Glutamatergic neuron (in vitro differentiated cells): ENCODE measurements around the gene CFAP61. TPM values are rescaled to one million over a fixed set of nuclear protein-coding genes. Genes with fewer than 3 reads are reported as not detected.
"Not testable (repeated sequence)": the region's sequence is repeated elsewhere in the genome, so short reads cannot be mapped to it uniquely, and the experiment has no call there.

Experiments used
- DNase-seq: peaks from one replicate; pipeline ENCODE4 v3.0.0; 2022
- H3K27ac Mint-ChIP-seq: one replicate; pipeline ENCODE4 v1.8.0; 2020; ENCODE audit warnings: mild to moderate bottlenecking, mixed read lengths, inconsistent platforms; ENCODE audit not compliant: unreplicated experiment
- H3K27me3 Mint-ChIP-seq: one replicate; pipeline ENCODE4 v1.8.0; 2020; ENCODE audit warnings: mild to moderate bottlenecking, moderate library complexity, mixed read lengths, inconsistent platforms; ENCODE audit not compliant: unreplicated experiment
- H3K36me3 Mint-ChIP-seq: one replicate; pipeline ENCODE4 v1.8.0; 2020; ENCODE audit warnings: mild to moderate bottlenecking, mixed read lengths, inconsistent platforms; ENCODE audit not compliant: unreplicated experiment
- H3K4me1 Mint-ChIP-seq: one replicate; pipeline ENCODE4 v1.8.0; 2020; ENCODE audit warnings: mild to moderate bottlenecking, low read depth, mixed read lengths, inconsistent platforms; ENCODE audit not compliant: unreplicated experiment
- H3K4me3 Mint-ChIP-seq: one replicate; pipeline ENCODE4 v1.8.0; 2020; ENCODE audit warnings: mild to moderate bottlenecking, mixed read lengths, inconsistent platforms; ENCODE audit not compliant: unreplicated experiment
- H3K9me3 Mint-ChIP-seq: one replicate; pipeline ENCODE4 v1.8.0; 2020; ENCODE audit warnings: mild to moderate bottlenecking, moderate library complexity, mixed read lengths, inconsistent platforms; ENCODE audit not compliant: unreplicated experiment
- total RNA-seq: library from RNA; stranded (reverse); fragmentation: NEBNext Ultra II Directional; extraction: Animal tissue kit (Norgen Biotek cat#: 25700); gene quantifications from one replicate; pipeline ENCODE4 v1.2.1, GENCODE V29; 2021; ENCODE audit not compliant: unreplicated experiment
- TF ChIP-seq, protein P1 (sequence below): fragments of 200-600 bp; sonication (generic); IDR thresholded peaks from one replicate; pipeline ENCODE4 v1.5.0; 2021; ENCODE audit not compliant: partially characterized antibody, unreplicated experiment

CFAP61 gene
- total RNA-seq, 1 donor from 2014 or later = 5.0 TPM

DNA sequence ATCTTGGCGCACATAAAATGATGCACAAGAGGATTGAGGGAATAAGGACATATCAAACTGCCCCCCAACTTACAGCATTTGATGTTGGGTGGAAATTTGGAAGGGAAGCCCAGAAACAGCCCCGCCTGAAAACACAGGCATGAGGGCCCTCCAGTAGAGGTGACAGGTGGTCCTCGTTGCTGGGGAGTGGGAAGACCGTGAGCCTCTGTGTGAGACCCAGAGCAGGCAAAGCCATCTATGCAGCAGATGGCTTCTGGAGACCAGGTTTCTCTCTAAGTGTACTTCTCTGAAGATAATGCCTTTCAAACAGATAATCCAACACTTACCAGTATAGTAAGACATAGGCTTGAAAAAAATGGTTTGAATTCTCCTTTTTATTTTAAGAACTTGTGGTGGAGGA lies 183.3 kb downstream of the CFAP61 start:
- TF ChIP-seq, protein P1, sequence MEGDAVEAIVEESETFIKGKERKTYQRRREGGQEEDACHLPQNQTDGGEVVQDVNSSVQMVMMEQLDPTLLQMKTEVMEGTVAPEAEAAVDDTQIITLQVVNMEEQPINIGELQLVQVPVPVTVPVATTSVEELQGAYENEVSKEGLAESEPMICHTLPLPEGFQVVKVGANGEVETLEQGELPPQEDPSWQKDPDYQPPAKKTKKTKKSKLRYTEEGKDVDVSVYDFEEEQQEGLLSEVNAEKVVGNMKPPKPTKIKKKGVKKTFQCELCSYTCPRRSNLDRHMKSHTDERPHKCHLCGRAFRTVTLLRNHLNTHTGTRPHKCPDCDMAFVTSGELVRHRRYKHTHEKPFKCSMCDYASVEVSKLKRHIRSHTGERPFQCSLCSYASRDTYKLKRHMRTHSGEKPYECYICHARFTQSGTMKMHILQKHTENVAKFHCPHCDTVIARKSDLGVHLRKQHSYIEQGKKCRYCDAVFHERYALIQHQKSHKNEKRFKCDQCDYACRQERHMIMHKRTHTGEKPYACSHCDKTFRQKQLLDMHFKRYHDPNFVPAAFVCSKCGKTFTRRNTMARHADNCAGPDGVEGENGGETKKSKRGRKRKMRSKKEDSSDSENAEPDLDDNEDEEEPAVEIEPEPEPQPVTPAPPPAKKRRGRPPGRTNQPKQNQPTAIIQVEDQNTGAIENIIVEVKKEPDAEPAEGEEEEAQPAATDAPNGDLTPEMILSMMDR = no peak
- H3K27ac Mint-ChIP-seq = peak overlapping the region; percentile 59
- H3K36me3 Mint-ChIP-seq = no peaks in the 10 kb centered on the region
- H3K27me3 Mint-ChIP-seq = peaks cover 2% of the 10 kb centered on the region
- peaks cover 49% of the 10 kb centered on the region for H3K4me1 Mint-ChIP-seq
- H3K4me3 Mint-ChIP-seq = peak overlapping the region; percentile 22
- no peaks in the 10 kb centered on the region for H3K9me3 Mint-ChIP-seq
- DNase-seq = no peak

DNA sequence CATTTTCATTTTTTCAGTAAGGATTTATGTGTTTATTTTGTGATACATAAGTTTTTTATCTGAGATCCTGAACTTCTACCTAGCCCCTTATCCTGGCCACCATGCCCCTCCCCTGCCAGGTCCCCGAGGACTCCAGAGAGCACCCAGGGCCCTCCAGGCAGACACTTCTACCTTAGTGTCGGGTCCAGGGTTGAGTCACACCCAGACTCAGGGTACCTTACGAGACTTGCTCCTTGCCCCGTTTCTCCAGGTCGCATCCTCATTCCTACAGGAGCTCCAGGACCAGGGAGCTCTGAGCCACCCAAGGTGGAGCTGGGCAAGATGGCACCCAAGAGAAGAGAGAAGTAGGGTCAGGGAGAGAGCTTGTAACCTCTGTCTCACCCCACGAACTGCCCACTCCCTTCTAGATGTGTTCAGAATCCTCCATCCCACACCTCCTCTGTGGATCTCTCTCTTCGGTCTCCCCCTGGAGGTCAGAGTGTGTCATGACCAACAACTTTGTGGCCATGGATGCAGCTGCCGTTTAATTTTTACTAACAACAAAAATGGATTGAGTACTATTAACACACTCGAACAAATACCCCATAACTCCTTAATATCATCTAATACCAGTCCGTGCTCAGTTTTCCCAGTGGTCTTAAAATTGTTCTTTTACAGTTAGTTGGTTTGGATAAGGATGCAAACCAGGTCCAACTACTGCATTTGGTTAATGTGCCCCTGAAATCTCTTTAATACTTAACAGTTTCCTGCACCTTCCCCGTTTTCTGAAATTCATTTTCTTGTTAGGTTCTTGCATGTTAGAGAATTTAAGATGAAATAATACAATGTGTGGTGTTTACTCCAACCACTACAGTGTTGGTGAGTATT lies 185.0 kb downstream of the CFAP61 start:
- TF ChIP-seq, protein P1 = peak; percentile 86
- Mint-ChIP-seq H3K27ac (no peak overlapping the region), H3K9me3 (peaks cover 3% of the 10 kb centered on the region), H3K4me3 (no peak overlapping the region), H3K4me1 (peaks cover 46% of the 10 kb centered on the region), H3K36me3 (no peaks in the 10 kb centered on the region), H3K27me3 (peaks cover 3% of the 10 kb centered on the region)
- DNase-seq = peak; percentile 60

DNA sequence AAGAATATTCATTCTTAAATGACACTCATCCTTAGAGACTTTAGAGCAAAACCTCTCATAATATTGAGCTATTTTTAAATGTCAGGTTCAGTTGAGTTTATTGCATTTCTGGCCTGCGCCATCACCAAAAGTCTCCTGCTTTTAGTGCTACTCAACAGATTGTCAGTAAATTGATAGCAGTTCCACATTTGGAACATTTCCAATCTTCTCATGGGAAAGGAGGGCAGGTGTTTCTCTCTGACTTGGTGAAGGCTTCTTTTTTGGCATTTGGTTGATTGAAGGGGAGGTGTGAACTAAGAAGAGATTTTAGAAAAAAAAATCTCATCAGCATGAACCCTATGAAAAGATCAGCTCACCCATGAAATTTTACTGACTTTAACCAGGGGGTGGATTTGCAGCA lies 189.6 kb downstream of the CFAP61 start:
- DNase-seq = no peak
- Mint-ChIP-seq H3K27ac (no peak overlapping the region), H3K4me3 (no peak overlapping the region)

DNA sequence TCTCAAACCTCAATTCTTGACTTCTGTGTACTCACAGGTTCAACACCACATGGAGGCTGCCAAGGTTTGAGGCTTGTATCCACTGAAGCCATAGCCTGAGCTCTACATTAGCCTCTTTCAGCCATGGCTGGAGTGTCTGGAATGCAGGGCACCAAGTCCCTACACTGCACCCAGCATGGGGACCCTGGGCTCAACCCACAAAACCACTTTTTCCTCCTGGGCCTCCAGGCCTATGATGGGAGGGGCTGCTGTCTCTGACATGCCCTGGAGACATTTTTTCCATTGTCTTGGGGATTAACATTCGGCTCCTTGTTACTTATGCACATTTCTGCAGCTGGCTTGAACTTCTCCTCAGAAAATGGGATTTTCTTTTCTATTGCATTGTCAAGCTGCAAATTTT lies 192.1 kb downstream of the CFAP61 start:
- not testable (repeated sequence) for H3K4me3 Mint-ChIP-seq, H3K27me3 Mint-ChIP-seq, H3K27ac Mint-ChIP-seq, H3K4me1 Mint-ChIP-seq, DNase-seq
- Mint-ChIP-seq H3K36me3 (peaks cover 18% of the 10 kb centered on the region), H3K9me3 (peaks cover 13% of the 10 kb centered on the region)

More for the DNA sequence above, 189.6 kb downstream of the CFAP61 start:
- TF ChIP-seq, protein P1 = no peak
- Mint-ChIP-seq H3K9me3 (peaks cover 13% of the 10 kb centered on the region), H3K36me3 (peaks cover 18% of the 10 kb centered on the region), H3K4me1 (peaks cover 26% of the 10 kb centered on the region), H3K27me3 (peaks cover 1% of the 10 kb centered on the region)

DNA sequence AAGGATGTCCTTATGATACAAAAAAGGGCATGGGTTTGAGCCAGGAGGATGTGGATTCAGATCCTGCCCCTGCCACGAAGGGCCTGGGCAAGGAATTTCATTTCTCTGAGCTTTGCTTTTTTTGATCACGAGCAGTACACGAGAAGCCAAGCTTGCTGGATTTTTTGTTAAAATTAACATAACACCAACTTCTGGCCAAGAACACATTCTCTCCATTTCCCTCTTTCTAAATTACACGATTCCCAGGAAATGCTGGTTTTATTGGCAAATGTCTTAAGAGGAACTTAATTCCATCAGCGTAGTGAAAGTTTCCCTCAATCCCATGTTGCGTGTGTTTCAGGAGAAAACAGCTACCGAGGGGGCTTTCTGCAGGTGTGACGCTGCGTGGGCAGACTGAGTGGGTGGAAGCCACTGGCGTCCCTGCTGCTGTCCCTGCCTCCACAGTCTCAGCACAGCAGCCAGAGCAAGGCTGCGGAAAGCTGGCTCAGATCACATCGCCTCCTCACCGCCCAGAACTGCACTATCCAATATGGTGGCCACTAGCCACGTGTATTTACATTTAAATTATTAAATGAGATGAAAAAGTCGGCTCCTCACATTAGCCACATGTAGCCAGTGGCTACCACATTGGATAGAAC lies 194.8 kb downstream of the CFAP61 start:
- TF ChIP-seq, protein P1 = no peak
- Mint-ChIP-seq H3K27ac (no peak overlapping the region), H3K4me1 (peaks cover 7% of the 10 kb centered on the region), H3K27me3 (no peaks in the 10 kb centered on the region), H3K4me3 (no peak overlapping the region), H3K9me3 (peaks cover 12% of the 10 kb centered on the region), H3K36me3 (peaks cover 18% of the 10 kb centered on the region)
- DNase-seq = no peak
